Adipose tissue (tissue), 3 donors: ENCODE measurements around the gene BRWD1. TPM values are rescaled to one million over a fixed set of nuclear protein-coding genes. Genes with fewer than 3 reads are reported as not detected.
"Not testable (repeated sequence)": the region's sequence is repeated elsewhere in the genome, so short reads cannot be mapped to it uniquely, and the experiment has no call there.

Experiments
- H3K27ac ChIP-seq: one replicate; pipeline ENCODE4 v1.5.1; 2013; ENCODE audit warnings: low read depth, low read length
- WGBS, 3 donors: extraction: QIAGEN DNeasy Blood & Tissue Kit; methylation state at CpG; one replicate each; pipeline ENCODE4 v1.1.7; 2013; 5-methylcytosine and 5-hydroxymethylcytosine counted together
- polyA plus RNA-seq, 3 donors: library from polyadenylated mRNA; stranded (reverse); fragments of 200-250 nt; gene quantifications; one replicate each; pipeline ENCODE4 v1.2.3, GENCODE V29; 2013
- donor health status: healthy with polysubstance abuse.
- donor health status: Bipolar disorder and iron deficiency.
- donor health status: healthy.

The BRWD1 gene
- polyA plus RNA-seq, 3 donors, result 8.1 to 12.1 (median 10.1) TPM

DNA sequence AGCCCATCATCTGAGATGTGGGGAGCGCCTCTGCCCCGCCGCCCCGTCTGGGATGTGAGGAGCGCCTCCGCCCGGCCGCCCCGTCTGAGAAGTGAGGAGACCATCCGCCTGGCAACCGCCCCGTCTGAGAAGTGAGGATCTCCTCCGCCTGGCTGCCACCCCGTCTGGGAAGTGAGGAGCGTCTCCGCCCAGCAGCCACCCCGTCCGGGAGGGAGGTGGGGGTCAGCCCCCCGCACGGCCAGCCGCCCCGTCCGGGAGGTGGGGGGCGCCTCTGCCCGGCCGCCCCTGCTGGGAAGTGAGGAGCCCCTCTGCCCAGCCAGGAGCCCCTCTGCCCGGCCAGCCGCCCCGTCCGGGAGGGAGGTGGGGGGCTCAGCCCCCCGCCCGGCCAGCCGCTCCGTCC, 156.2 kb downstream of the BRWD1 start:
- 94 to 98% (median 95%) methylated on average over 18 to 34 of the region's 34 CpGs for WGBS, 3 donors
- not testable (repeated sequence) for H3K27ac ChIP-seq

DNA sequence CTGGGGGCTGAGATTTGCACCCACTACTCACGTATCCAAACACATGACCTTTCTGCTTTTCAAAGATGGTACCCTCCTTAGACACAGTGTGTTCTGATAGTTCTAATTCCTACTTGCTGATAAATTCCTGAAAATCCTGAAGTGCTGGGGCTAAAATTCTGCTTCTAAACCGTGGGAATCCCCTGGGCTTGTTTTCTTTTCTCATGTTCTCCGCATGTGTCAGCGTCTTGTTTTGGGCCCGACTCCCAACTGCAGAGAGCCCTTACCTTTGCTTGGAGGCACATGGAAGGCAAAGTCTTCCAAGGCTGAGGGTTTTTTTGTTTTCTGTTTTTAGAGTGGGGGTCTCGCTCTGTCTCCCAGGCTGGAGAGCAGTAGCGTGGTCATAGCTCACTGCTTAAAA, 157.4 kb downstream of the BRWD1 start:
- 82 to 93% (median 92%) methylated on average over 7 of the region's 7 CpGs for WGBS, 3 donors
- H3K27ac ChIP-seq, result no peak overlapping the region

DNA sequence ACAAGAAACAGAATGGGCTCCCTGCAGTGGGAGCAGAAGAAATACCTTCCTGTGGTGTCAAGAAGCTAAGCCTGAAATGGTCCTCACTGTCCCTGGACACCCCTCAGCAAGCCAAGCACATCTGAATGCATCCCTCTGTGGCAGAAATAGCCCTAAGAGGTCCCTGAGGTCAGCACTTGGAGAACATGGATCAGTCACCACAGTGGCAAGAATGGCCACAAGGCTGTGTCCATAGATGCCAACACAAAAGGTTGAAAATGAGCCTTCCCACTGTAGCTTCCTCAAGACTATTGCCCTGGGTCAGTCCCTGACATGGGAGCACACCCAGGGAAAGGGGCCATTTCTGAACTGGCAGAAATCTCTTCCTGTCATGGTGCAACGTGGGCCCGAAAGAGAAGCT, 157.9 kb downstream of the BRWD1 start:
- WGBS, 3 donors, result 75 to 85% (median 81%) methylated on average over 2 of the region's 2 CpGs
- no peak overlapping the region for H3K27ac ChIP-seq

DNA sequence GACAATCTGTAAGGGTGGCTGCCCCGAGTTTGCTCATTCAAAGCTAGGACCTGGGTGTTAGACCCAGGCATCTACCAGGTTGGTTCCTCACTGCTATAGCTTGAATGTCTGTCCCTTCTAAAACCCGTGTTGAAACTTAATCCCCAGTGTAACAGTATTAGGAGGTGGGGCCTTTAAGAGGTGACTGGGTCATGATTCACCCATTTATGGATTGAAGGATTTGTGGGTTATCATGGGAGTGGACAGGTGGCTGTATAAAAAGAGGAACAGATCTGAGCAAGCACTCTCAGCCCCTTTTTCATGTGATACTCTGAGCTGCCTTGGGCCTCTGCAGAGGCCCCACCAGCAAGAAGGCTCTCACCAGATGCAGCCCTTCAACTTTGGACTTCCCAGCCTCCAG, 159.6 kb downstream of the BRWD1 start:
- whole genome bisulfite sequencing, 3 donors, result 80 to 90% (median 88%) methylated on average over 2 of the region's 2 CpGs
- H3K27ac ChIP-seq, result no peak overlapping the region

DNA sequence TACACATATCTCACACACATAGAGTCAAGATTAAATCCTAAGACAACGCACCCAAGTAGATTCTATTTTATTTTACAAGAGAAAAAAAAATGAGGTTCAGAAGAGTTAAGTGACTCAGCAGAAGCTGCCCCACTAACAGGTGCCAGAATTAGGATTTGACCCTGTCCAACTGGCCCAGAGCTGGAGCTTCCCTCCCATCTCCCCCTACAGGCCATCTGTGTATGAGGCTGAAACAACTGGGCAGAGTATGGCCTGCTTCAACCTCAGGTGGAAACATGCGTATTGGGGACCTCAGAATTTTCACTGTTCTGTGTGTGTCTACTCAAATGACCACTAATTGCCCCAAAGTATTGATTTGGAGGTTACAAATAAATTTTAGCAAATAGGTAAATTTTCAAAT, 160.1 kb downstream of the BRWD1 start:
- no peak overlapping the region for H3K27ac ChIP-seq
- 93 to 95% (median 93%) methylated on average over 2 of the region's 2 CpGs for WGBS, 3 donors

DNA sequence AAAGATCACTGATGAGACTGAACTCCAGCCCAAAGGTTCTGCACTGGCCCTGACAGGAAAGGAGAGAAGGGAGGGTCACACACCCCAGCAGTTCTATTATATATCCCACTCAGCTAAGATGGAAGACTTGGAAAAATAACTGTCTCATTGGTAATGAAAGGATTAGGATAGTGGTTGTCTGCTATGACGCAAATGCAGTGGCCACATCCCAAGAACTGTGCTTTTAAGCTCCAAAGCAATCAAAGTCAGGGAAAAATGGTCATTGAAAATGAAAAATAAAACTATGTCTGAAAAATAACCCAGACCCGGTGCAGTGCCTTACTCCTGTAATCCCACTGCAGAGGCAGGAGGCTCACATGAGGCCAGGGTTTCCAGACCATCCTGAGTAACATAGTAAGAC, 161.2 kb downstream of the BRWD1 start:
- WGBS, 3 donors, result 83 to 93% (median 90%) methylated on average over 2 of the region's 2 CpGs
- H3K27ac ChIP-seq, result no peak overlapping the region

DNA sequence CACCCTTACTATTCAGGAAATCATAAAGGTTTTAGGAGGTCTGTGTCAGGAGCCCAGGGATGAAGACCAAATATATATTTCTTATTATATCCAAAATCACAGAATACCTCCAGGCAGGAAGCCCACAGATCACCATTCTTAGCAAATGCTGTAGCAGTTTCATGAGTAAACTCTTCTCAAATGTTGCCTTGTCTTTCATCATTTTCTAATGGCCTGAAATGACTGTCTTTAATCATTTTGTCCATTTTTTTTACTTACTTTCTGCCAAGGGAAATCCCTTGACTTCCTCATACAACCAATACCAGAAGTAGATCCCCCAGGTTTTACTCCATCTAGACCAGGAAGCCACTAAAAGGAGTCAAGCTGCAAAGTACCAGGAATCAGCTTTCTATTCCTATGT, 162.6 kb downstream of the BRWD1 start:
- H3K27ac ChIP-seq, result no peak overlapping the region

DNA sequence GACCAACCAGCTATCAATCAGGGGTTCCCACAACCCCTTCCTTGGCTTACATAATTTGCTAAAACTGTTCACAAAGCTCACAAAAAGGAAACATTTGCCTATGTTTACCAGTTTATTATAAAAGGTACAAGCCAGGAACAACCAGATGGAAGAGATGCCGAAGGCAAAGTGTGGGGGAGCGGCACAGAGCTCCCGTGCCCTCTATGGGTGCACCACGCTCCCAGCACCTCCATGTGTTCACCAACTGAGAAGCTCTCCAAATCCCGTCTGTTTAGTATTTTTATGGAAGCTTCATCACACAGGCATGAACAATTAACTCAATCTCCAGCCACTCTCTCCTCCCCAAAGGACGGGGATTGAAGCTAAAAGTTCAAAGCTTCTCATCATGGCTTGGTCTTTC, 163.1 kb downstream of the BRWD1 start:
- 90 to 94% (median 92%) methylated on average over 6 of the region's 6 CpGs for WGBS, 3 donors
- no peak overlapping the region for H3K27ac ChIP-seq

DNA sequence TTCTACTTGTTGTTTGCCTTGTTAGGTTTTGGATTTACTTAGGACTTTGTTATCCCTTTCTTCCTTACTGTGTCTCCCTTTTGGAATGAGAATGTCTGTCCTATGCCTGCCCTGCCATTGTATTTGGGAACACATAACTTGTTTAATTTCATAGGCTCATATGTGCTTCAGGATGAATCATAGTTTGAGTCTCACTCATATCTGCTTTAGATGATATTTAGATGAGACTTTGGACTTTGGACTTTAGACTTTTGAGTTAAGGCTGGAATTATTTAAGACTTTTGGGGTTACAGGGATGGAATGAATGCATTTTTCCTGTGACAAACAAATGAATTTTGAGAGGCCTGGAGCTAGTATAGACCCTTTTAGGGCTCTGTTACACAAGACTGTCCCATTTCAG, 163.6 kb downstream of the BRWD1 start:
- no peak overlapping the region for H3K27ac ChIP-seq

DNA sequence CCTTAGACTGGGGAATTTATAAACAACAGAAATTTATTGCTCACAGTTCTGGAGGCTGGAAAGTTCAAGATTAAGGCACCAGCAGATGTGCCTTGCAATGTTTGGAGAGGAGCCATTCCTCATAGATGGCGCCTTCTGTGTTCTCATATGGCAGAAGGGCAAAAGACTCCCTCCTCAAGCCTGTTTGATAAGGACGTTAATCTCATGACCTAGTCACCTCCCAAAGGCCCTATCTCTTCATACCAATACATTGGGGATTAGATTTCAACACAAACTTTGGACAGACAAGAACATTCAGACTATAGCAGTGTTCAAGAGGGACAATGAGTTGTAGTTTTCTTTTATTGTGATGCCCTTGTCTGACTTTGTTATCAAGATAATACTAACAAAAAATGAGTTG, 164.5 kb downstream of the BRWD1 start:
- WGBS, 3 donors, result 49 to 75% (median 72%) methylated on average over 2 of the region's 2 CpGs
- H3K27ac ChIP-seq, result no peak overlapping the region

DNA sequence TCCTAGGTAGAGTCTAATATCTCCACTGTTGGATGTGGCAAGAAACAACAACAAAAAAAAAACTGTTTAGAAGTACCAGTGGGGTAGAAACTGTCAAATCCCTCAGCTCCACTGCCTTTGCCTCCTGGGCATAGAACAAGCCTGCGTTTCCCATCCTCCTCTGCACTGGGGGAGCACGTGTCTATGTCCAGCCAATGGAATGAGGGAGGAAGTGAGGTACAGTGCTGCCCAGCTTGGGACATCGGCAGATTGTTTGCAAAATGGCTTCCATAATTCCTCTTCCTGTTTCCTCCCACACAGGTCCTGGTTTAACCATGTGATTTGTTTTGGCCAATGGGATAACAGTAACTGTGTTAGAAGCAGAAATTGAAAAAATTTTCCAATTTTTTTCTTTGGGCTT, 169.2 kb downstream of the BRWD1 start:
- H3K27ac ChIP-seq, result no peak overlapping the region
- 76 to 85% (median 81%) methylated on average over 3 of the region's 3 CpGs for WGBS, 3 donors

DNA sequence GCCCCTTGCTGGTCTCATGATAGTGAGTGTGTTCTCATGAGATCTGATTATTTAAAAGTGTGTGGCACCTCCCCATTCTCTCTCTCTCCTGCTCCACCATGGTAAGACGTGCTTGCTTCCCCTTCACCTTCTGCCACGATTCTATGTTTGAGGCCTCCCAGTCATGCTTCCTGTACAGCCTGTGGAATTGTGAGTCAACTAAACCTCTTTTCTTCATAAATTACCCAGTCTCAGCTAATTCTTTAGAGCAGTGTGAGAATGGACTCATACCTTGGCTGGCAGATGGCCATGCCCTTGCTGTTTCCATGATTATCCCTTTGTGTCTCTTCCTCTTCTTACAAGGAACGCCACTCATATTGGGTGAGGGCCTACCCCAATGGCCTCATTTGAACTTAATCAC, 170.5 kb downstream of the BRWD1 start:
- WGBS, 3 donors, result 82 to 90% (median 84%) methylated on average over 3 of the region's 3 CpGs
- H3K27ac ChIP-seq, result no peak overlapping the region

DNA sequence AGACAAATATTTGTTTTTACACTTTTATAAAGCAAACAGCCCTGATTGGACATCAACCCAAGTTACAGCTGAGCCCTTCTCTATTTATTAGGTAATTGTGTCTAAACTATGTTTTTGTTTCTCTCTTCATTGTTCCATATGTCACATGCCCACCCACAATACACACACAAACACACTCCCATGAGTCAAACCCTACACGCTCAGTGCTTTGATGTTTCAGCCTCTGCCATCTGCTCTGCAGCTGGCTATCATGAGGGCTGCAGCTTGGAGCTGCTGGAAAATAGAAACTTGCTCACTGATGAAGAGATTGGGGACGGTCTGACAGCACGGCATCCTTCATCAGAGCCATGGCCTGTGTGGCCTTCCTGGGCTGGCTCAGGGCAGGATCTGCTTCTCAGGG, 171.9 kb downstream of the BRWD1 start:
- no peak overlapping the region for H3K27ac ChIP-seq
- 71 to 89% (median 83%) methylated on average over 3 of the region's 3 CpGs for WGBS, 3 donors

DNA sequence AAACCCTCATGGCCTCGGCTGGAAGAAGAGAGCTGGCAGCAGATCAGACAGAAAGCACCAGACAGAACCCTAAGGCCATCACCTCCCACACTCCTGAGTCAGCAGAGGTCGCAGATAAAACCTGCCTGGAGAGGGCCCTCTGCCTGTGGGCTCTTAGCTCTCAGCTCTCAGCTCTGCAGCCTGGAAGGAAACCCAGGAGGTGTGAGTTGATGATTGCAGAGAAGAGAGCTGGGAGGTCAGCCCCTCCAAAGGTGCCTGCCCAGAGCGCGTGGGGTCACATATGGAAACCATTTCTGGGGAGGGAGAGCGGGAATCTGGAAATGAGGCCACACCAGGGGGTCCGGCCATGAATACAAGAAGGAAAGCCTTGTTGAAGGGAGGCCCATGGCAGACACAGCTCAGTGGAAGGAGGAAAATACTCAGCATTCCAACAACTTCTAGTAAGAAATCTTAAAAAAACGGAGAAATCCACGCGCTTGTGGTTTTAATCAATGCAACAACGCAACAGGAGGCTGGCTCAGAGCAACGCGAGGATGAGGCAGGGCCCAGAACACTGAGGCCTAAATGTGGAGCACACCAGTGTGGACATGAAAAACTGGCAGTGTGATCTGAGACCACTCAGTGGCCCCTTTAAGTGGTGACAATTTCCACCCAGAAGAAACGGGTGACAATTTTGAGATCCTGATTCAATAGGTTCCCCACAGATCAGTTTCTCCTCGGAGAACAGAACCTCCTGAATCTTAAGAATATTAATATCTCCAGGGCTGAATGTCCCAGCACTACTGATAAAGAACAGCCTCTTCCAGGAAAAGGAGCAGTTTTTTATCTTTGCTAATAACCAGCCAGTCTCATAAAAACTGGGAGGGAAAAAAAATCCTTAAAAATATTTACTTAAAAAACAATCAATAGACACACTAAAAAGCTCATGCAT, 175.9 kb downstream of the BRWD1 start:
- WGBS, 3 donors, result 72 to 79% (median 74%) methylated on average over 14 of the region's 14 CpGs
- no peak overlapping the region for H3K27ac ChIP-seq

DNA sequence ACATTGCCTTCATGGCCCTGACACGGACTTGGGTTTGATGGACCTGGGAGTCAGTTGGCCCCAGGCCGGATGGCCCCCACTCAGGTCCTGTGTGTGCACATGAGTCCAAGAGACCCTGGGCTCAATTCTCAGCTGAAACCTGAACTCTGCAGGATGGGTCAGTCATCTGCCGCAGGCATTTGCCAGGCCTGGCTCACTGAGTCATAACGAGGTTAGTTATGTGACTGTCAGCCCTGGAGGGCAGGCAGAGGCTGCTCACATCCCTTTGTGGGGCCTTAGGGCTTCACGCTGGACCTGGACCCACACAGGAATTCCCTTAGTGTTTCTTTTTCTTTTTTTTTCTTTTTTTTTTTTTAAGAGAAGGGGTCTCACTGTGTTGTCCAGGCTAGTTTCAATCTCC, 176.7 kb downstream of the BRWD1 start:
- H3K27ac ChIP-seq, result no peak overlapping the region
- WGBS, 3 donors, result 89 to 97% (median 93%) methylated on average over 5 of the region's 5 CpGs

DNA sequence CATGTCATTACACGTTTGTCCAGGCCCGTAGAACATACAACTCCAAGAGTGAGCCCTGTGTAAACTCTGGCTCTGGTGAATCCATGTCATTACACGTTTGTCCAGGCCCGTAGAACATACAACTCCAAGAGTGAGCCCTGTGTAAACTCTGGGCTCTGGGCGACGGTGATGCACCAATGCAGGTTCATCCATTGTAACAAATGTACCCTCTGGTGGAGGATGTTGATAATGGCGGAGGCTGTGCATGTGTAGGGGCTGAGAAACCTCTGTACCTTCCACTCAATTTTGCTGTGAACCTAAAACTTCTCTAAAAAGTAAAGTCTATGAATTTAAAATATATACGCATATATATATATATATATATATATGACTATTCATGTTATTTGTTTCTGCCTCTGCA, 177.3 kb downstream of the BRWD1 start:
- H3K27ac ChIP-seq, result not testable (repeated sequence)
- 51 to 77% (median 64%) methylated on average over 6 to 8 of the region's 8 CpGs for WGBS, 3 donors

DNA sequence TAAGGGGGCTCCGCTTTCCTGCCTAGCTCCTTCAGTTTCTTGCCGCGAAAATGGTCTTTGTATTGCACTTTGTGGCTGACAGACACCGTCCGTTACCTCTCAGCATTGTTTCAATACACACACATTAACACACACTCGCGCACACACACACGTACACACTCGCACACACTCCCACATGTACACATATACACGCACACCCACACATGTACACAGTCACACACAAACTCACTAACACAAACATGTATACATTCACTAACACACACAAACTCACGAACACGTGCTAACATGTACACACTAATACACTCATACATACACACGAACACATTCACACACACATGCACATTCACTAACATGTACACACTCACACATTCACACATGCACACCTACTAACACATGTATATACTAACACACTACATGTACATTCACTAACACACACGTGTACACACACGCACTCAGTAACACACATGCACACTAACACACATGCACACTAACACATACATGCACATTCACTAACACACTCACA, 179.1 kb downstream of the BRWD1 start:
- 83 to 89% (median 89%) methylated on average over 15 of the region's 15 CpGs for WGBS, 3 donors
- H3K27ac ChIP-seq, result no peak overlapping the region
